ENCODE results near the gene TCAF1. TPM values are rescaled to one million over a fixed set of nuclear protein-coding genes. Genes with fewer than 3 reads are reported as not detected.

The TCAF1 gene
- total and polyA plus RNA-seq, 2 donors (not counting 3 experiments of a cell fraction or from before 2014, with no cell fraction given) = 29.0 to 48.3 TPM

- no peak overlapping the region for H3K4me2 ChIP-seq (ENCODE audit: insufficient read depth, low read length)
- intact Hi-C loops (cut with micrococcal nuclease) (loop anchor here (1.0 to 10.0 kb wide), 3 partner anchors 77 to 492 kb away; no protein-coding TSS in a partner anchor), dilution Hi-C loops (cut with MboI; ENCODE audit: extremely low pct_ligation_motif_present, low sequenced_read_pairs) (no loop called here)
- no peaks in the 10 kb centered on the region for H3K9me1 ChIP-seq (replicated peaks; ENCODE audit: control insufficient read depth, extremely low read depth, insufficient read depth, low read length)
- H4K20me1 ChIP-seq (replicated peaks; ENCODE audit: control insufficient read depth, extremely low read depth, insufficient read depth, low read length) = no peaks in the 10 kb centered on the region
- BruUV-seq (replicated peaks) = no TSS peak
- FAIRE-seq = no peak
- DNase-seq (ENCODE audit: low read depth, low spot score) = no peak
- peaks cover 37% of the 10 kb centered on the region for H3K79me2 ChIP-seq (ENCODE audit: control insufficient read depth, insufficient read depth, low read length)
- H3K4me3 ChIP-seq (replicated peaks in 1 of 3; ENCODE audit: insufficient read depth in 1 of 3, low read depth in 1 of 3, low read length in 3 of 3) = no peak overlapping the region
- H3K9ac ChIP-seq (replicated peaks; ENCODE audit: extremely low read depth, insufficient read depth, low read length) = peak overlapping the region; percentile 48
- peak overlapping the region; percentile 66 for H2AFZ ChIP-seq (ENCODE audit: low read depth, low read length)
- no peaks in the 10 kb centered on the region for H3K36me3 ChIP-seq (ENCODE audit: control insufficient read depth in 2 of 2, extremely low read depth in 1 of 2, insufficient read depth in 2 of 2, low read length in 2 of 2)
- no peaks in the 10 kb centered on the region for H3K9me3 ChIP-seq (replicated peaks; ENCODE audit: control insufficient read depth, insufficient read depth, low read length)
- H3K27ac ChIP-seq (ENCODE audit: insufficient read depth, low read depth, low read length) = peak overlapping the region; percentile 85
- no peak for TF ChIP-seq MAX (IDR thresholded peaks at IDR 0.05; ENCODE audit: insufficient read depth, insufficient read length)
- TF ChIP-seq POLR2AphosphoS5 (IDR thresholded peaks at IDR 0.05; ENCODE audit: insufficient read depth, low read depth, low read length) = no peak
- no peak for TF ChIP-seq POLR2A (IDR thresholded peaks at IDR 0.05; ENCODE audit: low read depth, low read length)
- TF ChIP-seq CTCF (IDR thresholded peaks at IDR 0.05; ENCODE audit: extremely low read depth in 1 of 2, insufficient read depth in 1 of 2, low read depth in 1 of 2, low read length in 2 of 2) = no peak
- TF ChIP-seq GATA2 (IDR thresholded peaks at IDR 0.05; ENCODE audit: insufficient read depth, insufficient read length, low read depth, low read length) = no peak
- no peak for TF ChIP-seq MYC (IDR thresholded peaks at IDR 0.05; ENCODE audit: low read depth, low read length)
- POLR2A ChIA-PET = interaction anchor here (0.6 to 2.3 kb wide), 7 partner anchors 10 to 956 kb away, joined by 4 to 10 read pairs (median 4); no protein-coding TSS in a partner anchor
- H3K4me1 ChIP-seq (ENCODE audit: control insufficient read depth, extremely low read depth, insufficient read depth, low read length) = peaks cover 15% of the 10 kb centered on the region
- H3K27me3 ChIP-seq (ENCODE audit: control insufficient read depth in 2 of 2, insufficient read depth in 2 of 2, low read length in 2 of 2) = no peaks in the 10 kb centered on the region
- CTCF ChIA-PET = interaction anchor here (0.6 to 4.4 kb wide), 15 partner anchors 10 to 687 kb away, joined by 3 to 69 read pairs (median 4); no protein-coding TSS in a partner anchor
Measured at GRCh38 chr7:143902332-143902899, 440 bp upstream of the TCAF1 start.
